Measurements from ENCODE around the gene GLT8D2.

The GLT8D2 gene

DNA sequence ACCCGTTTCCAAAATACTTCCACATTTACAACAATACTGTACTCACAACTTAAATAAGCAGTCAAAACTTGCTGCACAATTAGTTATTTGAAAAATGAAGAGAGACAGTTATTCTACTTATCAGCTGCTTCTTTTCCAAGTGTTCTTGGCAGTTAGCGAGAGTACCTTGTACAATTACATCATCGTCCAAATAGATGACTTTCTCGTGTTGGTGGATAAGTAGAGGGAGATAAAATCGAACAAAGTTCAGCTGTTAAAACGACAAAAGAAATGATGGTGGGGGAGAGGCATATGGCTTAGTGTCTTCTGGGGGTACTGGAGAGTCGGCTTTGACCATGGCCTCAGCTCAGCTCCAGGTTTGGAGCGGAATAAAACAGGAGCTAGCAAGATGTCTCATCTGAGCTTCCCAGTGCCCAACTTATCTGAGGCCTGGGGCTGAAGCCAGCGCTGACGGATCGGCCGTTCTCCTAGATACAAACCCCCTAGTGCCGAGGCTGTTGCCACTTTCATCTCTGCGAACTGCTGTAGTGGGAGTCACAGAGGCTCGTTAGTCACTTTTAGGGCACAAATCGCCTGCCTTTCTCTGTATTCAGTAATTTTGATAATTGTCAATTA is 52.6 kb downstream of the GLT8D2 start:
- no peak overlapping the region for H3K4me3 ChIP-seq (replicated peaks; ENCODE audit: low read depth, low read length)
- TF ChIP-seq, protein P1, sequence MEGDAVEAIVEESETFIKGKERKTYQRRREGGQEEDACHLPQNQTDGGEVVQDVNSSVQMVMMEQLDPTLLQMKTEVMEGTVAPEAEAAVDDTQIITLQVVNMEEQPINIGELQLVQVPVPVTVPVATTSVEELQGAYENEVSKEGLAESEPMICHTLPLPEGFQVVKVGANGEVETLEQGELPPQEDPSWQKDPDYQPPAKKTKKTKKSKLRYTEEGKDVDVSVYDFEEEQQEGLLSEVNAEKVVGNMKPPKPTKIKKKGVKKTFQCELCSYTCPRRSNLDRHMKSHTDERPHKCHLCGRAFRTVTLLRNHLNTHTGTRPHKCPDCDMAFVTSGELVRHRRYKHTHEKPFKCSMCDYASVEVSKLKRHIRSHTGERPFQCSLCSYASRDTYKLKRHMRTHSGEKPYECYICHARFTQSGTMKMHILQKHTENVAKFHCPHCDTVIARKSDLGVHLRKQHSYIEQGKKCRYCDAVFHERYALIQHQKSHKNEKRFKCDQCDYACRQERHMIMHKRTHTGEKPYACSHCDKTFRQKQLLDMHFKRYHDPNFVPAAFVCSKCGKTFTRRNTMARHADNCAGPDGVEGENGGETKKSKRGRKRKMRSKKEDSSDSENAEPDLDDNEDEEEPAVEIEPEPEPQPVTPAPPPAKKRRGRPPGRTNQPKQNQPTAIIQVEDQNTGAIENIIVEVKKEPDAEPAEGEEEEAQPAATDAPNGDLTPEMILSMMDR (IDR thresholded peaks at IDR 0.05; ENCODE audit: low read depth, low read length, missing control alignments), result no peak
- DNase-seq (ENCODE audit: extremely low read depth, low read depth), result no peak

DNA sequence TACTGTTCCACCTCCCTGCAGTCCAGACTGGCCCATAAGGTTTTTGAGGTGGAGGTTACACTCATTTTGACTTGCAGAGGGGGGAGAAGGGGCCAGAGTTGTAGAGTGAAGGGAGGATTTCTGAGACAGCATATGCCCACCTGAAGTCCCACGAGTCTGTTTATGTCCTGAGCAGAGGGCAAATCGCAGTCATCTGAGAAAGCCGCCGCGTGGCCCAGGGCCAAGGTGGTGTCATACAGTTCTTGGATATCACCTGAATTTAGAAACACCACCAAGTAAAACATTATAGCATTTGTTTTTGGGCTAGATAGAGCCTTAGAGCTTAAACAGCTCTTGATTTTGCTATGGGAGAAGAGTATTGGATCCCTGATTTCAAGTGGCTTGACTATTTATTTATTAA is 53.4 kb downstream of the GLT8D2 start:
- no peak for DNase-seq (ENCODE audit: extremely low read depth, low read depth)
- TF ChIP-seq, protein P1 (IDR thresholded peaks at IDR 0.05; ENCODE audit: low read depth, low read length, missing control alignments), result no peak
- H3K4me3 ChIP-seq (replicated peaks; ENCODE audit: low read depth, low read length), result no peak overlapping the region

DNA sequence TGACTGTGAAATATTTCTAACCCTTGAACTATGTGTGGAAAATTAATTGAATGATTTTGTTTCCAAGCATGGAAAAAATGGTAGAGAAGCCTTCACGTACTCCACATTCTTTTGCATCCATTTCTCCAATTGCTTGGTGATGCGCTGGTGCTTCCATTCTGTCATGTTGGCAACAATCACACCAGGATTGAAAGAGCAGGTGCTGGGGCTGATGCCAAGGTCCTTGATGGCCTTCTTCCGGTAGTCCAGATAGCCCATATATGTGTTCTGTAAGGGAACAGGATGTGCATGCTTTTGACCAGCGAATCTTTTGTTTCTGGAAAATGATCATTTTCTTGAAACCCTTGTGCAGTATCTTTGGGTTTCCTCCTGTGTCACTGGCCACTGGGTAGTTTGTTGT is 55.8 kb downstream of the GLT8D2 start:
- no peak overlapping the region for H3K4me3 ChIP-seq (replicated peaks; ENCODE audit: low read depth, low read length)
- DNase-seq (ENCODE audit: extremely low read depth, low read depth), result no peak
- TF ChIP-seq, protein P1 (IDR thresholded peaks at IDR 0.05; ENCODE audit: low read depth, low read length, missing control alignments), result no peak

DNA sequence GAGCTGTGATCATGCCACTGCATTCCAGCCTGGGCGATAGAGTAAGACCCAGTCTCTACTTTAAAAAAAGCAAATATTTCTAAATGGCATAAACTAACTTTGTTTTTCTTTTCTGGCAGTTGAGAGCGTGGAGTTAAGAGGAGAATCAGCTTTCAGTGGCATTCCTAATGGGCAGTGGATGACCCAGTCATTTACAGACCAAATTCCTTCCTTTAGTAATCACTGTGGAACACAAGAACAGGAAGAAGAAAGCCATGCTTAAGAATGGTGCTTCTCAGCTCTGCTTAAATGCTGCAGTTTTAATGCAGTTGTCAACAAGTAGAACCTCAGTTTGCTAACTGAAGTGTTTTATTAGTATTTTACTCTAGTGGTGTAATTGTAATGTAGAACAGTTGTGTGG is 63.2 kb downstream of the GLT8D2 start:
- H3K4me3 ChIP-seq (replicated peaks; ENCODE audit: low read depth, low read length), result no peak overlapping the region
- TF ChIP-seq, protein P1 (IDR thresholded peaks at IDR 0.05; ENCODE audit: low read depth, low read length, missing control alignments), result no peak
- no peak for DNase-seq (ENCODE audit: extremely low read depth, low read depth)

DNA sequence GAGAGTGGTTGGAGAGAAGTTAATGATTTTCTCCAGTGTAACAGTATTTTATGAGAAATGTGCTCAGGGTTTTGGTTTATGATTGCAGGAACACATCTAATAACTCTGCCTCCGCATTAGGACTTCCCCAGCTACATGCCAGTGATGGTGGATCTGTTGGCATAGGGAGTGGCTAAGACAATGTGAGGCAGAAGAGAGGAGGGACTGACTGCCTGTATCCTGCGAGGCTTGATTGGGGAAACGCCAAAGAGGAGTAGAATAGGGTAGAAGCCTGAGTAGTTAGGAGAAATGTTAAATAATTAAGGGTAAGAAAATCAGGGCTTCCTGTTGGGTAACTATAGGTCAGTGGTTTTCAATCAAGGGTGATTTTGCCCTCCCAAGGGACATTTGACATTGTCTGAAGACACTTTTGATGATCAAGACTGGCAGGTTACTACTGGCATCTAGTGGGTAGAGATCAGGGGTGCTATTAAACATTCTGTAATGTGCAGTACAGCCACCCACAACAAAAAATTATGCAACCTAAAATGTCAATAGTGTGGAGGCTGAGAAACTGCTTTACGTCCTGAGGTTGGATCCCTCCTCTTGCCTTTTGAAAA is 71.5 kb downstream of the GLT8D2 start:
- DNase-seq (ENCODE audit: extremely low read depth, low read depth), result no peak
- H3K4me3 ChIP-seq (replicated peaks; ENCODE audit: low read depth, low read length), result no peak overlapping the region
- TF ChIP-seq, protein P1 (IDR thresholded peaks at IDR 0.05; ENCODE audit: low read depth, low read length, missing control alignments), result no peak

DNA sequence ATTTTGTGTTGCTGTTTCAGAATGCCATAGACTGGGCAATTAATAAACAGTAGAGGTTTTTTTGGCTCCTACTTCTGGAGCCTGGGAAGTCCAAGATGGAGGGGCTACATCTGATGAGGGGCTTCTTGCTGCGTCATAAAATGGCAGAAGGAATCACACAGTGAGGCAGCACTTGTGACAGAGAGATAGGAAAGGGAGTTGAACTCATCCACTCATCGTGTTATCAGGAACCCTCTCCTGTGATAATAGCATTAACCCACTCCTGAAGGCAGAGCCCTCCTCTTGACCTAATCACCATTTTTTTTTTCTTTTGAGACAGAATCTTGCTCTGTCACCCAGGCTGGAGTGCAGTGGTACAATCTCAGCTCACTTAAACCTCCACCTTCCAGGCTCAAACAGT is 74.6 kb downstream of the GLT8D2 start:
- no peak for DNase-seq (ENCODE audit: extremely low read depth, low read depth)
- TF ChIP-seq, protein P1 (IDR thresholded peaks at IDR 0.05; ENCODE audit: low read depth, low read length, missing control alignments), result no peak
- H3K4me3 ChIP-seq (replicated peaks; ENCODE audit: low read depth, low read length), result no peak overlapping the region

DNA sequence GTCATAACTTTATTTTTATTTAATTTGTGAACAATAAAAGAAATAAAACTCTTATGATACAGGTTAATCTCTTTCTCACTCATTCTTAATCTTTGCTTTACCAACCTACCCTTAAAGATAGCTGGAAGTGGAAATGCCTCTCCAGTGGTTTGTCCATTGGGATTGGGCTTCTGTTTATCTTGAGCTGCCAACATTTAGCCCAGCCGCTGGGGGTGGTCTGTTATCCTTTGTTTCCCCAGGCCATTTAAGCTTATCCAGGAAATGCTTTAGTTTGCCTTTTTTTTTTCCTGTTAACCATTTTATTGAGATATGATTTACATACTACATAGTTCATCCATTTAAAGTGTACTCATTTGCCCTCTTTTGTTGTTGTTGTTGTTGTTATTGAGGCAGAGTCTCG is 76.1 kb downstream of the GLT8D2 start:
- no peak for DNase-seq (ENCODE audit: extremely low read depth, low read depth)
- TF ChIP-seq, protein P1 (IDR thresholded peaks at IDR 0.05; ENCODE audit: low read depth, low read length, missing control alignments), result no peak
- H3K4me3 ChIP-seq (replicated peaks; ENCODE audit: low read depth, low read length), result no peak overlapping the region
